GM23338 (cell line): ENCODE data around the gene SLC35F2. TPM values are rescaled to one million over a fixed set of nuclear protein-coding genes. Genes with fewer than 3 reads are reported as not detected.

ENCODE experiments used
- ATAC-seq: fragments of 200-7000 bp; cut with Tn5 transposase; 3 replicates; pipeline ENCODE4 v1.9.1; 2020
- DNase-seq: peaks from one replicate; pipeline ENCODE4 v3.0.0-alpha.2; 2015; ENCODE audit warnings: low spot score
- H2AFZ ChIP-seq: fragments of 200-600 bp; sonication (generic); 2 replicates; pipeline ENCODE4 v1.8.0; 2016; ENCODE audit warnings: antibody characterized with exemption, mild to moderate bottlenecking, moderate library complexity
- H3F3A ChIP-seq: fragments of 200-600 bp; sonication (generic); replicated peaks from 2 replicates; pipeline ENCODE4 v1.8.0; 2017; ENCODE audit warnings: antibody characterized with exemption, mixed run types, low read depth
- H3K27ac ChIP-seq: fragments of 200-600 bp; sonication (generic); 2 replicates; pipeline ENCODE4 v1.6.1; 2016; ENCODE audit warnings: low read depth
- H3K27me3 ChIP-seq: fragments of 200-600 bp; sonication (generic); 2 replicates; pipeline ENCODE4 v1.8.0; 2016; ENCODE audit warnings: mild to moderate bottlenecking, mixed run types, moderate library complexity; ENCODE audit not compliant: insufficient read depth
- H3K36me3 ChIP-seq: fragments of 200-600 bp; sonication (generic); 2 replicates; pipeline ENCODE4 v1.8.0; 2016; ENCODE audit warnings: mild to moderate bottlenecking; ENCODE audit not compliant: insufficient read depth
- H3K4me1 ChIP-seq: fragments of 200-600 bp; sonication (generic); 2 replicates; pipeline ENCODE4 v1.8.0; 2016; ENCODE audit warnings: mild to moderate bottlenecking, moderate library complexity; ENCODE audit not compliant: insufficient read depth
- H3K4me2 ChIP-seq: fragments of 200-600 bp; sonication (generic); 2 replicates; pipeline ENCODE4 v1.7.1; 2017; ENCODE audit warnings: mixed run types
- H3K4me3 ChIP-seq: fragments of 200-600 bp; sonication (generic); 2 replicates; pipeline ENCODE4 v1.6.1; 2016; ENCODE audit warnings: mixed run types
- H3K79me2 ChIP-seq: fragments of 200-600 bp; sonication (generic); replicated peaks from 2 replicates; pipeline ENCODE4 v1.8.0; 2017; ENCODE audit warnings: mild to moderate bottlenecking; ENCODE audit not compliant: insufficient read depth
- H3K9me2 ChIP-seq: fragments of 200-600 bp; sonication (generic); 2 replicates; pipeline ENCODE4 v1.8.0; 2017; ENCODE audit not compliant: insufficient read depth
- H4K20me1 ChIP-seq: fragments of 200-600 bp; sonication (generic); replicated peaks from 2 replicates; pipeline ENCODE4 v1.8.0; 2017; ENCODE audit warnings: mild to moderate bottlenecking; ENCODE audit not compliant: insufficient read depth
- H3K27ac Mint-ChIP-seq: 2 replicates; pipeline ENCODE4 v1.8.0; 2020; ENCODE audit warnings: inconsistent platforms, mild to moderate bottlenecking, moderate library complexity, mixed read lengths
- H3K27me3 Mint-ChIP-seq: 3 replicates; pipeline ENCODE4 v1.8.0; 2022; ENCODE audit warnings: low read depth, mild to moderate bottlenecking, moderate library complexity, mixed read lengths, inconsistent platforms; ENCODE audit not compliant: insufficient read depth, poor library complexity
- H3K36me3 Mint-ChIP-seq: 3 replicates; pipeline ENCODE4 v1.8.0; 2021; ENCODE audit warnings: low read depth, mild to moderate bottlenecking, inconsistent platforms, moderate library complexity, mixed read lengths
- H3K4me1 Mint-ChIP-seq: 3 replicates; pipeline ENCODE4 v1.8.0; 2020; ENCODE audit warnings: mild to moderate bottlenecking, inconsistent platforms, mixed read lengths
- H3K4me3 Mint-ChIP-seq: 3 replicates; pipeline ENCODE4 v1.8.0; 2021; ENCODE audit warnings: moderate library complexity, mild to moderate bottlenecking, inconsistent platforms, mixed read lengths
- H3K9me3 Mint-ChIP-seq: 3 replicates; pipeline ENCODE4 v1.8.0; 2020; ENCODE audit warnings: moderate library complexity, mild to moderate bottlenecking, inconsistent platforms, mixed read lengths
- CREB1 ChIP-seq: fragments of 250-450 bp; sonication (Bioruptor Pico); IDR thresholded peaks from 2 replicates; pipeline ENCODE4 v1.5.0; 2020; ENCODE audit warnings: low read depth, mild to moderate bottlenecking, moderate library complexity
- EZH2 ChIP-seq: fragments of 200-600 bp; sonication (generic); IDR thresholded peaks from one replicate; pipeline ENCODE4 v1.8.0; 2017; ENCODE audit warnings: antibody characterized with exemption, mild to moderate bottlenecking, low read depth; ENCODE audit not compliant: unreplicated experiment
- EZH2phosphoT487 ChIP-seq: fragments of 200-600 bp; sonication (generic); IDR thresholded peaks from one replicate; pipeline ENCODE4 v1.8.1; 2018; ENCODE audit warnings: antibody characterized with exemption; ENCODE audit not compliant: unreplicated experiment
- NANOG ChIP-seq: IDR thresholded peaks from 2 replicates; pipeline ENCODE4 v1.6.1; 2016; ENCODE audit warnings: antibody characterized with exemption, borderline replicate concordance
- POLR2AphosphoS5 ChIP-seq: IDR thresholded peaks from 2 replicates; pipeline ENCODE4 v1.6.1; 2016; ENCODE audit warnings: antibody characterized with exemption, low read depth
- REST ChIP-seq: IDR thresholded peaks from one replicate; pipeline ENCODE4 v1.6.1; 2018; ENCODE audit warnings: antibody characterized with exemption; ENCODE audit not compliant: unreplicated experiment
- STAT1 ChIP-seq: IDR thresholded peaks from one replicate; pipeline ENCODE4 v1.6.1; 2016; ENCODE audit warnings: antibody characterized with exemption; ENCODE audit not compliant: unreplicated experiment
- ZNF114 ChIP-seq: fragments of 250-450 bp; sonication (Bioruptor Pico); IDR thresholded peaks from 2 replicates; pipeline ENCODE4 v1.5.0; 2020; ENCODE audit warnings: mild to moderate bottlenecking, moderate library complexity
- ZNF331 ChIP-seq: fragments of 250-450 bp; sonication (Bioruptor Pico); IDR thresholded peaks from 2 replicates; pipeline ENCODE4 v1.5.0; 2020; ENCODE audit warnings: low read depth, mild to moderate bottlenecking, moderate library complexity
- polyA plus RNA-seq: library from polyadenylated mRNA; unstranded; fragments of >200 nt; fragmentation: Nextera tagmentation; extraction: Ambion mirVana; gene quantifications from 2 replicates; pipeline ENCODE4 v1.2.1, GENCODE V29; 2016
- total RNA-seq: library from RNA; depleted of rRNA; stranded (reverse); fragments of >200 nt; shearing (Covaris generic); gene quantifications from 2 replicates; pipeline ENCODE4 v1.2.3, GENCODE V29; 2014
- TF ChIP-seq, protein P1 (sequence below), 2 experiments: fragments of 200-600 bp in 1 of 2; sonication (generic) in 1 of 2; conservative IDR thresholded peaks; 2 replicates each; pipeline versions ENCODE4 v1.5.1 to v1.6.1; 2016 to 2017; ENCODE audit warnings: antibody characterized with exemption in 2 of 2, low read depth in 2 of 2, mild to moderate bottlenecking in 2 of 2, moderate library complexity in 1 of 2
- TF ChIP-seq, protein P2 (sequence below): fragments of 250-450 bp; sonication (Bioruptor Pico); IDR thresholded peaks from 2 replicates; pipeline ENCODE4 v1.5.0; 2020; ENCODE audit warnings: mild to moderate bottlenecking, moderate library complexity
- TF ChIP-seq, protein P3 (sequence below): IDR thresholded peaks from 2 replicates; pipeline ENCODE4 v1.6.1; 2016; ENCODE audit warnings: antibody characterized with exemption

SLC35F2 gene
- total and polyA plus RNA-seq, 2 experiments from 2014 or later, result 25.2 to 32.5 TPM

DNA sequence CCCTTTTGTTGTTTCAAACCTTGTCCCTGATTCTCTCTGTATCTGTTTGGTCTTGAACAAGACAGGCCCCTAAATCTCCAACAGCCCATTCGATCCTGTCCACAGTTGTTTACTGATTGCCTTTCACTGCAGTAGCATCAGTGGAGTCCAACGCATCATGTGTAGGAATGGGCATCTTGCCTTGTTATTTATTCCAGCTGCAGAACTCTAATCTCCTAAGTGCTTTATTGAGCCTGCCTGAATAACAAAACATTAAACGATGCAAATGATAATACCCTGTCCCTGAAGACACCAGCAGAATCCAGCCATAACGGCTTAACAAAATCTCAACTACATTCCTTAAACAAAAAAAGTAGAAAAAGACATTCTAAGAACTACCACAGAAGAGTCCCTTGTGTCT is 50.1 kb downstream of the SLC35F2 start (continued):
- TF ChIP-seq ZNF331 (CRISPR knock-in tag) (no peak), ZNF114 (no peak), EZH2phosphoT487 (no peak), EZH2 (no peak), POLR2AphosphoS5 (no peak)
- TF ChIP-seq, protein P1, sequence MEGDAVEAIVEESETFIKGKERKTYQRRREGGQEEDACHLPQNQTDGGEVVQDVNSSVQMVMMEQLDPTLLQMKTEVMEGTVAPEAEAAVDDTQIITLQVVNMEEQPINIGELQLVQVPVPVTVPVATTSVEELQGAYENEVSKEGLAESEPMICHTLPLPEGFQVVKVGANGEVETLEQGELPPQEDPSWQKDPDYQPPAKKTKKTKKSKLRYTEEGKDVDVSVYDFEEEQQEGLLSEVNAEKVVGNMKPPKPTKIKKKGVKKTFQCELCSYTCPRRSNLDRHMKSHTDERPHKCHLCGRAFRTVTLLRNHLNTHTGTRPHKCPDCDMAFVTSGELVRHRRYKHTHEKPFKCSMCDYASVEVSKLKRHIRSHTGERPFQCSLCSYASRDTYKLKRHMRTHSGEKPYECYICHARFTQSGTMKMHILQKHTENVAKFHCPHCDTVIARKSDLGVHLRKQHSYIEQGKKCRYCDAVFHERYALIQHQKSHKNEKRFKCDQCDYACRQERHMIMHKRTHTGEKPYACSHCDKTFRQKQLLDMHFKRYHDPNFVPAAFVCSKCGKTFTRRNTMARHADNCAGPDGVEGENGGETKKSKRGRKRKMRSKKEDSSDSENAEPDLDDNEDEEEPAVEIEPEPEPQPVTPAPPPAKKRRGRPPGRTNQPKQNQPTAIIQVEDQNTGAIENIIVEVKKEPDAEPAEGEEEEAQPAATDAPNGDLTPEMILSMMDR (conservative IDR thresholded peaks at IDR 0.05; ENCODE audit: low read depth in 2 of 2), result no peak

GRCh38 chr11:107804971-107805370 is 53.6 kb downstream of the SLC35F2 start:
- Histone ChIP-seq H3F3A (no peaks in the 10 kb centered on the region), H3K27me3 (no peaks in the 10 kb centered on the region), H4K20me1 (no peaks in the 10 kb centered on the region; the same call in 1 of the 2 replicates), H2AFZ (no peak overlapping the region), H3K27ac (no peak overlapping the region), H3K4me3 (no peak overlapping the region), H3K79me2 (no peaks in the 10 kb centered on the region), H3K4me2 (no peak overlapping the region), H3K36me3 (0 out of 2 replicates have a peak, but pooled peaks cover 6% of the 10 kb centered on the region), H3K4me1 (no peaks in the 10 kb centered on the region), H3K9me2 (no peaks in the 10 kb centered on the region)
- H3K27me3 Mint-ChIP-seq, result no peaks in the 10 kb centered on the region
- TF ChIP-seq, protein P2, sequence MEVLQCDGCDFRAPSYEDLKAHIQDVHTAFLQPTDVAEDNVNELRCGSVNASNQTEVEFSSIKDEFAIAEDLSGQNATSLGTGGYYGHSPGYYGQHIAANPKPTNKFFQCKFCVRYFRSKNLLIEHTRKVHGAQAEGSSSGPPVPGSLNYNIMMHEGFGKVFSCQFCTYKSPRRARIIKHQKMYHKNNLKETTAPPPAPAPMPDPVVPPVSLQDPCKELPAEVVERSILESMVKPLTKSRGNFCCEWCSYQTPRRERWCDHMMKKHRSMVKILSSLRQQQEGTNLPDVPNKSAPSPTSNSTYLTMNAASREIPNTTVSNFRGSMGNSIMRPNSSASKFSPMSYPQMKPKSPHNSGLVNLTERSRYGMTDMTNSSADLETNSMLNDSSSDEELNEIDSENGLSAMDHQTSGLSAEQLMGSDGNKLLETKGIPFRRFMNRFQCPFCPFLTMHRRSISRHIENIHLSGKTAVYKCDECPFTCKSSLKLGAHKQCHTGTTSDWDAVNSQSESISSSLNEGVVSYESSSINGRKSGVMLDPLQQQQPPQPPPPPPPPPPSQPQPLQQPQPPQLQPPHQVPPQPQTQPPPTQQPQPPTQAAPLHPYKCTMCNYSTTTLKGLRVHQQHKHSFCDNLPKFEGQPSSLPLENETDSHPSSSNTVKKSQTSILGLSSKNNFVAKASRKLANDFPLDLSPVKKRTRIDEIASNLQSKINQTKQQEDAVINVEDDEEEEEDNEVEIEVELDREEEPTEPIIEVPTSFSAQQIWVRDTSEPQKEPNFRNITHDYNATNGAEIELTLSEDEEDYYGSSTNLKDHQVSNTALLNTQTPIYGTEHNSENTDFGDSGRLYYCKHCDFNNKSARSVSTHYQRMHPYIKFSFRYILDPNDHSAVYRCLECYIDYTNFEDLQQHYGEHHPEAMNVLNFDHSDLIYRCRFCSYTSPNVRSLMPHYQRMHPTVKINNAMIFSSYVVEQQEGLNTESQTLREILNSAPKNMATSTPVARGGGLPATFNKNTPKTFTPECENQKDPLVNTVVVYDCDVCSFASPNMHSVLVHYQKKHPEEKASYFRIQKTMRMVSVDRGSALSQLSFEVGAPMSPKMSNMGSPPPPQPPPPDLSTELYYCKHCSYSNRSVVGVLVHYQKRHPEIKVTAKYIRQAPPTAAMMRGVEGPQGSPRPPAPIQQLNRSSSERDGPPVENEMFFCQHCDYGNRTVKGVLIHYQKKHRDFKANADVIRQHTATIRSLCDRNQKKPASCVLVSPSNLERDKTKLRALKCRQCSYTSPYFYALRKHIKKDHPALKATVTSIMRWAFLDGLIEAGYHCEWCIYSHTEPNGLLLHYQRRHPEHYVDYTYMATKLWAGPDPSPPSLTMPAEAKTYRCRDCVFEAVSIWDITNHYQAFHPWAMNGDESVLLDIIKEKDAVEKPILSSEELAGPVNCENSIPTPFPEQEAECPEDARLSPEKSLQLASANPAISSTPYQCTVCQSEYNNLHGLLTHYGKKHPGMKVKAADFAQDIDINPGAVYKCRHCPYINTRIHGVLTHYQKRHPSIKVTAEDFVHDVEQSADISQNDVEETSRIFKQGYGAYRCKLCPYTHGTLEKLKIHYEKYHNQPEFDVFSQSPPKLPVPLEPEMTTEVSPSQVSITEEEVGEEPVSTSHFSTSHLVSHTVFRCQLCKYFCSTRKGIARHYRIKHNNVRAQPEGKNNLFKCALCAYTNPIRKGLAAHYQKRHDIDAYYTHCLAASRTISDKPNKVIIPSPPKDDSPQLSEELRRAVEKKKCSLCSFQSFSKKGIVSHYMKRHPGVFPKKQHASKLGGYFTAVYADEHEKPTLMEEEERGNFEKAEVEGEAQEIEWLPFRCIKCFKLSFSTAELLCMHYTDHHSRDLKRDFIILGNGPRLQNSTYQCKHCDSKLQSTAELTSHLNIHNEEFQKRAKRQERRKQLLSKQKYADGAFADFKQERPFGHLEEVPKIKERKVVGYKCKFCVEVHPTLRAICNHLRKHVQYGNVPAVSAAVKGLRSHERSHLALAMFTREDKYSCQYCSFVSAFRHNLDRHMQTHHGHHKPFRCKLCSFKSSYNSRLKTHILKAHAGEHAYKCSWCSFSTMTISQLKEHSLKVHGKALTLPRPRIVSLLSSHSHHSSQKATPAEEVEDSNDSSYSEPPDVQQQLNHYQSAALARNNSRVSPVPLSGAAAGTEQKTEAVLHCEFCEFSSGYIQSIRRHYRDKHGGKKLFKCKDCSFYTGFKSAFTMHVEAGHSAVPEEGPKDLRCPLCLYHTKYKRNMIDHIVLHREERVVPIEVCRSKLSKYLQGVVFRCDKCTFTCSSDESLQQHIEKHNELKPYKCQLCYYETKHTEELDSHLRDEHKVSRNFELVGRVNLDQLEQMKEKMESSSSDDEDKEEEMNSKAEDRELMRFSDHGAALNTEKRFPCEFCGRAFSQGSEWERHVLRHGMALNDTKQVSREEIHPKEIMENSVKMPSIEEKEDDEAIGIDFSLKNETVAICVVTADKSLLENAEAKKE (CRISPR knock-in tag), result no peak
- TF ChIP-seq STAT1 (no peak), ZNF114 (no peak), NANOG (no peak), POLR2AphosphoS5 (no peak), CREB1 (CRISPR knock-in tag) (no peak), ZNF331 (CRISPR knock-in tag) (no peak), REST (no peak), EZH2phosphoT487 (no peak)
- TF ChIP-seq, protein P3, sequence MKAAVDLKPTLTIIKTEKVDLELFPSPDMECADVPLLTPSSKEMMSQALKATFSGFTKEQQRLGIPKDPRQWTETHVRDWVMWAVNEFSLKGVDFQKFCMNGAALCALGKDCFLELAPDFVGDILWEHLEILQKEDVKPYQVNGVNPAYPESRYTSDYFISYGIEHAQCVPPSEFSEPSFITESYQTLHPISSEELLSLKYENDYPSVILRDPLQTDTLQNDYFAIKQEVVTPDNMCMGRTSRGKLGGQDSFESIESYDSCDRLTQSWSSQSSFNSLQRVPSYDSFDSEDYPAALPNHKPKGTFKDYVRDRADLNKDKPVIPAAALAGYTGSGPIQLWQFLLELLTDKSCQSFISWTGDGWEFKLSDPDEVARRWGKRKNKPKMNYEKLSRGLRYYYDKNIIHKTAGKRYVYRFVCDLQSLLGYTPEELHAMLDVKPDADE, result no peak
- peaks cover 14% of the 10 kb centered on the region for H3K36me3 Mint-ChIP-seq
- DNase-seq (no peak), ATAC-seq (no peak)
- no peaks in the 10 kb centered on the region for H3K9me3 Mint-ChIP-seq
- H3K4me1 Mint-ChIP-seq, result no peaks in the 10 kb centered on the region
- no peak overlapping the region for H3K4me3 Mint-ChIP-seq
- no peak overlapping the region for H3K27ac Mint-ChIP-seq
